K562 (cell line): Measurements from ENCODE around the gene TTLL3. TPM values are rescaled to one million over a fixed set of nuclear protein-coding genes. Genes with fewer than 3 reads are reported as not detected.
A peak's percentile ranks its signal among the peaks of the same experiment; 100 is the strongest.

Experiments
- DLX4 ChIP-seq: fragments of 250-450 bp; sonication (Bioruptor Pico); IDR thresholded peaks from 2 replicates; pipeline ENCODE4 v1.6.1; 2021; ENCODE audit warnings: mild to moderate bottlenecking
- ELK1 ChIP-seq: sonication (generic); formaldehyde crosslinking; IDR thresholded peaks from 2 replicates; pipeline ENCODE4 v1.8.1; 2022; ENCODE audit warnings: missing genetic modification reagents
- ETV5 ChIP-seq: sonication (generic); formaldehyde crosslinking; IDR thresholded peaks from 2 replicates; pipeline ENCODE4 v1.4.0; 2020; ENCODE audit warnings: low read depth, mild to moderate bottlenecking, missing genetic modification reagents
- HSF4 ChIP-seq: fragments of 250-450 bp; sonication (Bioruptor Pico); IDR thresholded peaks from 2 replicates; pipeline ENCODE4 v2.1.2; 2022; ENCODE audit warnings: mild to moderate bottlenecking, moderate library complexity, borderline replicate concordance
- ILF3 ChIP-seq: fragments of 450-650 bp; IDR thresholded peaks from 2 replicates; pipeline ENCODE4 v1.6.1; 2018; ENCODE audit warnings: antibody characterized with exemption, mild to moderate bottlenecking, moderate library complexity, borderline replicate concordance
- LARP7 ChIP-seq: fragments of 450-650 bp; IDR thresholded peaks from 2 replicates; pipeline ENCODE4 v1.6.1; 2016
- LCOR ChIP-seq: sonication (generic); formaldehyde crosslinking; IDR thresholded peaks from 2 replicates; pipeline ENCODE4 v1.8.0; 2022; ENCODE audit warnings: mild to moderate bottlenecking, missing genetic modification reagents
- NFIC ChIP-seq: fragments of 450-650 bp; IDR thresholded peaks from 2 replicates; pipeline ENCODE4 v1.6.1; 2017; ENCODE audit warnings: mild to moderate bottlenecking, inconsistent platforms
- NFRKB ChIP-seq: fragments of 450-650 bp; IDR thresholded peaks from 2 replicates; pipeline ENCODE4 v1.6.1; 2016; ENCODE audit warnings: low read depth
- PHF21A ChIP-seq: fragments of 450-650 bp; IDR thresholded peaks from 2 replicates; pipeline ENCODE4 v1.6.1; 2017; ENCODE audit warnings: low read depth, borderline replicate concordance
- RBM17 ChIP-seq: fragments of 200-400 bp; formaldehyde crosslinking; IDR thresholded peaks from 2 replicates; pipeline ENCODE4 v1.6.1; 2017; ENCODE audit warnings: low read depth, mild to moderate bottlenecking, low read length, borderline replicate concordance
- TCF7 ChIP-seq: sonication (generic); IDR thresholded peaks from 2 replicates; pipeline ENCODE4 v1.6.1; 2016; ENCODE audit warnings: antibody characterized with exemption, borderline replicate concordance
- U2AF2 ChIP-seq: fragments of 200-400 bp; formaldehyde crosslinking; optimal IDR thresholded peaks from 2 replicates; pipeline ENCODE3; 2017; ENCODE audit warnings: low read depth, mild to moderate bottlenecking, low read length
- WHSC1 ChIP-seq: IDR thresholded peaks from one replicate; pipeline ENCODE4 v1.6.1; 2012; ENCODE audit warnings: low read length, control low read depth, inconsistent platforms
- ZBTB17 ChIP-seq: fragments of 450-650 bp; formaldehyde crosslinking; IDR thresholded peaks from 2 replicates; pipeline ENCODE4 v1.4.0; 2020; ENCODE audit warnings: mild to moderate bottlenecking
- ZFP91 ChIP-seq: sonication (generic); formaldehyde crosslinking; IDR thresholded peaks from 2 replicates; pipeline ENCODE4 v1.8.0; 2022; ENCODE audit warnings: mild to moderate bottlenecking, missing genetic modification reagents
- ZNF217 ChIP-seq: sonication (generic); formaldehyde crosslinking; IDR thresholded peaks from 2 replicates; pipeline ENCODE4 v1.8.0; 2022; ENCODE audit warnings: mild to moderate bottlenecking, missing genetic modification reagents
- ZNF586 ChIP-seq: fragments of 450-650 bp; formaldehyde crosslinking; conservative IDR thresholded peaks from 2 replicates; pipeline ENCODE4 v1.4.0; 2020; ENCODE audit warnings: mild to moderate bottlenecking, moderate library complexity
- ZNF75A ChIP-seq: fragments of 450-650 bp; formaldehyde crosslinking; IDR thresholded peaks from 2 replicates; pipeline ENCODE4 v1.4.0; 2020; ENCODE audit warnings: mild to moderate bottlenecking
- polyA plus RNA-seq, 8 experiments: library from polyadenylated mRNA; depleted of rRNA in 4 of 8; stranded (reverse) in 5 of 8; unstranded in 3 of 8; fragments of >200 nt; fragmentation: Nextera tagmentation in 2 of 8; fragmentation: Illumina TruSeq in 1 of 8; extraction: Ambion mirVana in 2 of 8; extraction: Trizol in 1 of 8; gene quantifications; 2 replicates each; pipeline versions ENCODE4 v1.2.1 to v1.2.3, GENCODE V29; 2011 to 2014; ENCODE audit warnings: inconsistent platforms in 1 of 8, missing spikeins in 1 of 8
- total RNA-seq, 7 experiments: library from RNA; depleted of rRNA in 6 of 7; stranded (reverse); fragments of >200 nt in 6 of 7; fragmentation: Illumina TruSeq in 2 of 7; extraction: Trizol in 2 of 7; gene quantifications; 2 replicates each; pipeline versions ENCODE4 v1.2.1 to v1.2.3, GENCODE V29; 2011 to 2021; ENCODE audit warnings: low replicate concordance in 1 of 7
- TF ChIP-seq, protein P1 (sequence below): fragments of 200-400 bp; formaldehyde crosslinking; IDR thresholded peaks from 2 replicates; pipeline ENCODE4 v1.6.1; 2017; ENCODE audit warnings: mild to moderate bottlenecking, low read depth, low read length, moderate library complexity
- TF ChIP-seq, protein P2 (sequence below): conservative IDR thresholded peaks from 2 replicates; pipeline ENCODE4 v1.6.1; 2011; ENCODE audit warnings: low read depth, mild to moderate bottlenecking, low read length; ENCODE audit not compliant: control insufficient read depth
- TF ChIP-seq, protein P3 (sequence below): IDR thresholded peaks from 2 replicates; pipeline ENCODE4 v1.6.1; 2011; ENCODE audit not compliant: insufficient read length; ENCODE audit errors: extremely low read depth

The TTLL3 gene
- total and polyA plus RNA-seq, 9 of the 15 experiments (the other 6 are each of a cell fraction or from before 2014, with no cell fraction given), result 8.9 to 106 (median 33.2) TPM

DNA sequence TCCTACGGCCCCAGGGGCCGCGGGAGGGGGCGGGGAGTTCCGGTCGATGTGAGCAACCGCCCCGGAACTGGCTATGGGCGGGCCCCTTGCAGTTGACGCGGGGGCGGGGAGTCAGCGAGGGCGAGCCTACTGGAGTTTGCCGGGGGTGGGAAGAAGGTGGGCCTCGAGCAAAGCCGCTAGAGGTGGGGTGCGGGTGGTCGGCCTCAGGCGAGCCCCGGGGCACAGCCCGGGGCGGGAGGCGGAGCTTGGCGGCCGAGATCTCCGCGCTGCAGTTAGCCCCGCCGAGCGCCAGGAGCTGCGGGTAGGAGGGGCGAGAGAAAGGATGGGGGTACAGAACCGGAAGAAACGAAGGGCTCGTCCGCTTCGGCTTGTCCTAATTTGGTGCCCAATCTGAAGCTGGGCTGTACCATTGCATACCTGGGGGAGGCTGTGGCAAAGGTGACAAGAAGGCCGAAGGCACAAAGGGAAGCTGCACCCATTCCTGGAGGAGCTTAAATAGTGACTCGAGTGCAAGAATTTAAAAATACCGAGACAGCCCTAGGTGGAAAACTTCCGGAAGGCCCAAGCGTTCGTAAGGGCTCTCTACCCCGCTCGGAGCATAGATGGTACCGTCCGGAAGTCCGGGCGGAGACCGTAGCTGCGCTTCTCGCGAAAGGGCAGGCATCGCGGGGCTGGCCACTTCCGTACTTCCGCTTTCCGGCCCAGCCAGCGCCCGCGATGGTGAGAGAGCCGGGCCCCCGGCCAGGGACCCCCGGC lies 17.5 kb upstream of the TTLL3 start, which contains the start of the genes ARPC4 and TADA3 (continued):
- no peak for TF ChIP-seq ZFP91 (CRISPR knock-in tag)
- TF ChIP-seq ILF3, result no peak
- TF ChIP-seq U2AF2, result no peak
- TF ChIP-seq ZBTB17, result peak; percentile 38; the same call in 1 of the 2 replicates
- TF ChIP-seq NFIC, result no peak
- no peak for TF ChIP-seq DLX4 (CRISPR knock-in tag)
- TF ChIP-seq WHSC1, result no peak
- TF ChIP-seq LCOR, result peak; percentile 76
- peak; percentile 96 for TF ChIP-seq ETV5 (CRISPR knock-in tag)
- TF ChIP-seq, protein P1, sequence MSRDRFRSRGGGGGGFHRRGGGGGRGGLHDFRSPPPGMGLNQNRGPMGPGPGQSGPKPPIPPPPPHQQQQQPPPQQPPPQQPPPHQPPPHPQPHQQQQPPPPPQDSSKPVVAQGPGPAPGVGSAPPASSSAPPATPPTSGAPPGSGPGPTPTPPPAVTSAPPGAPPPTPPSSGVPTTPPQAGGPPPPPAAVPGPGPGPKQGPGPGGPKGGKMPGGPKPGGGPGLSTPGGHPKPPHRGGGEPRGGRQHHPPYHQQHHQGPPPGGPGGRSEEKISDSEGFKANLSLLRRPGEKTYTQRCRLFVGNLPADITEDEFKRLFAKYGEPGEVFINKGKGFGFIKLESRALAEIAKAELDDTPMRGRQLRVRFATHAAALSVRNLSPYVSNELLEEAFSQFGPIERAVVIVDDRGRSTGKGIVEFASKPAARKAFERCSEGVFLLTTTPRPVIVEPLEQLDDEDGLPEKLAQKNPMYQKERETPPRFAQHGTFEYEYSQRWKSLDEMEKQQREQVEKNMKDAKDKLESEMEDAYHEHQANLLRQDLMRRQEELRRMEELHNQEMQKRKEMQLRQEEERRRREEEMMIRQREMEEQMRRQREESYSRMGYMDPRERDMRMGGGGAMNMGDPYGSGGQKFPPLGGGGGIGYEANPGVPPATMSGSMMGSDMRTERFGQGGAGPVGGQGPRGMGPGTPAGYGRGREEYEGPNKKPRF, result no peak
- TF ChIP-seq ZNF217 (CRISPR knock-in tag), result no peak
- no peak for TF ChIP-seq HSF4
- TF ChIP-seq ZNF75A (CRISPR knock-in tag), result no peak; the same call in 1 of the 2 replicates
- no peak for TF ChIP-seq TCF7
- TF ChIP-seq PHF21A, result no peak
- no peak for TF ChIP-seq ZNF586 (CRISPR knock-in tag)
- no peak for TF ChIP-seq NFRKB
- peak; percentile 98 for TF ChIP-seq ELK1
- no peak for TF ChIP-seq LARP7
- TF ChIP-seq, protein P2, sequence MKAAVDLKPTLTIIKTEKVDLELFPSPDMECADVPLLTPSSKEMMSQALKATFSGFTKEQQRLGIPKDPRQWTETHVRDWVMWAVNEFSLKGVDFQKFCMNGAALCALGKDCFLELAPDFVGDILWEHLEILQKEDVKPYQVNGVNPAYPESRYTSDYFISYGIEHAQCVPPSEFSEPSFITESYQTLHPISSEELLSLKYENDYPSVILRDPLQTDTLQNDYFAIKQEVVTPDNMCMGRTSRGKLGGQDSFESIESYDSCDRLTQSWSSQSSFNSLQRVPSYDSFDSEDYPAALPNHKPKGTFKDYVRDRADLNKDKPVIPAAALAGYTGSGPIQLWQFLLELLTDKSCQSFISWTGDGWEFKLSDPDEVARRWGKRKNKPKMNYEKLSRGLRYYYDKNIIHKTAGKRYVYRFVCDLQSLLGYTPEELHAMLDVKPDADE, result peak; percentile 67
- TF ChIP-seq RBM17, result no peak
- TF ChIP-seq, protein P3, sequence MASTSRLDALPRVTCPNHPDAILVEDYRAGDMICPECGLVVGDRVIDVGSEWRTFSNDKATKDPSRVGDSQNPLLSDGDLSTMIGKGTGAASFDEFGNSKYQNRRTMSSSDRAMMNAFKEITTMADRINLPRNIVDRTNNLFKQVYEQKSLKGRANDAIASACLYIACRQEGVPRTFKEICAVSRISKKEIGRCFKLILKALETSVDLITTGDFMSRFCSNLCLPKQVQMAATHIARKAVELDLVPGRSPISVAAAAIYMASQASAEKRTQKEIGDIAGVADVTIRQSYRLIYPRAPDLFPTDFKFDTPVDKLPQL, result no peak
